ENCODE data around the gene MT3. TPM values are rescaled to one million over a fixed set of nuclear protein-coding genes. Genes with fewer than 3 reads are reported as not detected.

MT3 gene
- total RNA-seq, 6 experiments from 2014 or later = not detected

DNA sequence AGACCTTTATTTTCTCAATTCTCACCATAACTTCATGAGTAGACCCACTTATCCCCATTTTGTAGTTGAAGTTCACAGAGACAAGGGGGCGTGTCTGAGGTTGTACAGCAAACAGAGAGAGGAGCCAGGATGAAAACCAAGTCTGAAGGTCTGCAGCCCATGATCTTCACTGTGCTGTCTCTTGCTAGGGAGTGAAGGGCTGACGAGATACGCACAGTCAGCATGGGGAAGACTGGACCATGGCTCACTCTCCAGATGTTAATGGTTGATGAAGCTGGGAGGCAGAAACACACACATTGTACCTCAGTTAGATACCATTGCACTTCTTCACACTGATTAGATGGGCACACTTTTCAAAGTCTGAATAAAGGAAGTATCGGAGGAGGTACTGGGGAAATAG lies 30.2 kb upstream of the MT3 start:
- DNase-seq = no peak
- H3K9me3 Mint-ChIP-seq = no peaks in the 10 kb centered on the region
- H3K27me3 Mint-ChIP-seq (ENCODE audit: insufficient read depth) = peaks cover 28% of the 10 kb centered on the region
- H3K4me1 Mint-ChIP-seq (ENCODE audit: low read depth) = peaks cover 15% of the 10 kb centered on the region
- no peak overlapping the region for H3K4me3 Mint-ChIP-seq
- TF ChIP-seq, protein P1, sequence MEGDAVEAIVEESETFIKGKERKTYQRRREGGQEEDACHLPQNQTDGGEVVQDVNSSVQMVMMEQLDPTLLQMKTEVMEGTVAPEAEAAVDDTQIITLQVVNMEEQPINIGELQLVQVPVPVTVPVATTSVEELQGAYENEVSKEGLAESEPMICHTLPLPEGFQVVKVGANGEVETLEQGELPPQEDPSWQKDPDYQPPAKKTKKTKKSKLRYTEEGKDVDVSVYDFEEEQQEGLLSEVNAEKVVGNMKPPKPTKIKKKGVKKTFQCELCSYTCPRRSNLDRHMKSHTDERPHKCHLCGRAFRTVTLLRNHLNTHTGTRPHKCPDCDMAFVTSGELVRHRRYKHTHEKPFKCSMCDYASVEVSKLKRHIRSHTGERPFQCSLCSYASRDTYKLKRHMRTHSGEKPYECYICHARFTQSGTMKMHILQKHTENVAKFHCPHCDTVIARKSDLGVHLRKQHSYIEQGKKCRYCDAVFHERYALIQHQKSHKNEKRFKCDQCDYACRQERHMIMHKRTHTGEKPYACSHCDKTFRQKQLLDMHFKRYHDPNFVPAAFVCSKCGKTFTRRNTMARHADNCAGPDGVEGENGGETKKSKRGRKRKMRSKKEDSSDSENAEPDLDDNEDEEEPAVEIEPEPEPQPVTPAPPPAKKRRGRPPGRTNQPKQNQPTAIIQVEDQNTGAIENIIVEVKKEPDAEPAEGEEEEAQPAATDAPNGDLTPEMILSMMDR (IDR thresholded peaks at IDR 0.05) = no peak
- no peak overlapping the region for H3K27ac Mint-ChIP-seq
- no peaks in the 10 kb centered on the region for H3K36me3 Mint-ChIP-seq (ENCODE audit: low read depth)

DNA sequence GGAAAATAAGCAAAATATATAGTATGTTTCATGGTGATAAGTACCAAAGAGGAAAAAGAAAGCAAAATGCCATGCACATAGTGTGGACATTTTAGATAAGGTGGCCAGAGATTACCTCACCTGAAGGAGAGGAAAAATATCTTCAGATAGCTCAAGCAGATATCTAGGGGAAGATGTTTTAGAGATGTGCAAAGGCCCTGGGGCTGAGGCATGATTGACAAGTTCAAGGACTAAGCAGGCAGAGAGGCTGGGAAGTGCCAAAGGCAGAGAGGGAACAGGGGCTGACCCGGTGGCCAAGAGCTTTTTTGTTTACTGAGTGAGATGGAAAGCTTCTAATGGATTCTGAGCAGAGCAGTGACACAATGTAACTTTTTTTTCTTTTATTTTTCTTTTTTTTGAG lies 28.9 kb upstream of the MT3 start:
- Mint-ChIP-seq H3K27ac (no peak overlapping the region), H3K9me3 (no peaks in the 10 kb centered on the region), H3K36me3 (ENCODE audit: low read depth) (no peaks in the 10 kb centered on the region), H3K4me3 (no peak overlapping the region), H3K27me3 (ENCODE audit: insufficient read depth) (peaks cover 27% of the 10 kb centered on the region), H3K4me1 (ENCODE audit: low read depth) (peaks cover 15% of the 10 kb centered on the region)
- no peak for DNase-seq
- TF ChIP-seq, protein P1 (IDR thresholded peaks at IDR 0.05) = no peak

DNA sequence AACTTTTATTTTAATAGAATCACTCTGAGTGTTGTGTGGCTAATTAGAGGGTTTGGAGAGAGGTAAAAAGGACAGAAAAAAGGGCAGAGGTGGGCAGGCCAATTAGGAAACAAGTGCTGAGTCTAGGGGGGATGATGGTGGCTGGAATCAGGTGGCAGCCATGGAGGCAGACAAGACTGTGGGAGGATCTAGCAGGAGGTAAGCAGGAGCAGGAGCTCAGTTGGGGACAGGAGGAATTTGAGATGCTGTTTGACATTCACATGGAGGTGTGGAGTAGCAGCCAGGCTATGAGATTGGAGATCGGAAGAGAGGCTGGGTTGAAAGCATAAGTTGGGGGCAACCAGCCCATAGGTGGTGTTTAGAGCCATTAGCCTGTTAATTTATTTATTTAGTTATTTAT lies 28.2 kb upstream of the MT3 start:
- Mint-ChIP-seq H3K36me3 (ENCODE audit: low read depth) (no peaks in the 10 kb centered on the region), H3K4me3 (no peak overlapping the region), H3K27ac (no peak overlapping the region), H3K4me1 (ENCODE audit: low read depth) (peaks cover 15% of the 10 kb centered on the region), H3K27me3 (ENCODE audit: insufficient read depth) (peaks cover 29% of the 10 kb centered on the region), H3K9me3 (no peaks in the 10 kb centered on the region)
- TF ChIP-seq, protein P1 (IDR thresholded peaks at IDR 0.05) = no peak
- DNase-seq = no peak

DNA sequence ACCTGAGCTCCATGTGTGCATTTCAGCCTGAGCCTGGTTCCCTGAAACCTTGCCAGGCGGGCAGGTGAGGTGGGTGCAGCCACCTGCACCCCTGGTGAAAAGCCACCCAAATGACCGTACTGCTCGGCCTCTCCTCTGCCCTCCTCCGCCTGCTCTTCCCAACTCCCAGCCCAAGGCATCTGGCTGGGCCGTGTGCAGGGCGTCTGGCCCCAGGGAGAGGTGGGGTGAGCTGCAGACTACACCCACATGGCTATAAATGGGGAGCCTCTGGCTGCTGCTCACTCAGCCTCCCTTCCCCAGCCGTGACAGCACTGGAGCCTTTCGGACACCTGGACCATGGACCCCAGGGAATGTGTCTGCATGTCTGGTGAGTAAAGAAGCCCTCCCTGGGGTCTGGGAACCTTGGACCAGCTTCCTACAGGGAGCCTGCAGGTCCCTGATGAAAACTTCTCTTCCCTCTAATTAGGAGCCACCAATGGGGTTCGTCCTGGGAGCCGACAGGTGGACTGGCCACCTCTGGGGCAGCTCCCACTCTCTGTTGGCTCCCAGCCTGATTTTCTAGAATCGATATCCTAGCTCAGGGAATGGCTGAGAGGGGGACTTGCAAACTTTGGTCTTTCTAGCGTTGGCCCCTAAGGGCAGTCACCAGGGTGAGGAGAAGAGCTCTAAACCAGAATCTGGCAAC lies 24.4 kb upstream of the MT3 start, which contains the start of gene MT4:
MT4 (plus strand) TSS at position 281 of the 685 bp plus-strand sequence; CDS start at position 337, 56 bp downstream.
- Mint-ChIP-seq H3K4me3 (no peak within 1 kb of the TSS), H3K9me3 (no peaks in the 10 kb centered on the region), H3K4me1 (ENCODE audit: low read depth) (no peaks in the 10 kb centered on the region), H3K27me3 (ENCODE audit: insufficient read depth) (peaks cover 47% of the 10 kb centered on the region), H3K27ac (no peak within 1 kb of the TSS), H3K36me3 (ENCODE audit: low read depth) (no peaks in the 10 kb centered on the region)
- TF ChIP-seq, protein P1 (IDR thresholded peaks at IDR 0.05) = no peak
- DNase-seq = no peak

DNA sequence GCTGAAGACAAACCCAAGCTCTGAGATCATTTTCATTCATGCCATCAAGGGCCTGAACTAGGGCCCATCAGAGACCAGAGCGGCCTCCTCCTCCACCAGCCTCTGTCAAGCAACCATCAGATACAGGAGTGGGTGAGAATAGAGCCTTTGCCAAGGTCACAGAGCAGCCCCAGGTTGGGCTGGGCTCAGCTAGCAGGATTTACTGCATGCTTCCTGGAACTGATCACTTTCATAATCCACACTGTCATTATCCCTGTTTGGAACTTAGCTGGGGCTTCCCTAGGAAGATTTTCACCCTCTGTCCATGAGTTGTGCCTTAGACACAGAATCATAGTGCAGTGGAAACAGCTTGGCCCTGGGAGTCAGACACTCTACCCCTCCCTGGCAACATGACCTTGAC lies 19.4 kb upstream of the MT3 start:
- H3K27me3 Mint-ChIP-seq (ENCODE audit: insufficient read depth) = peaks cover 57% of the 10 kb centered on the region
- no peaks in the 10 kb centered on the region for H3K4me1 Mint-ChIP-seq (ENCODE audit: low read depth)
- no peak for DNase-seq
- peaks cover 7% of the 10 kb centered on the region for H3K36me3 Mint-ChIP-seq (ENCODE audit: low read depth)
- no peak overlapping the region for H3K27ac Mint-ChIP-seq
- TF ChIP-seq, protein P1 (IDR thresholded peaks at IDR 0.05) = no peak
- H3K9me3 Mint-ChIP-seq = peaks cover 8% of the 10 kb centered on the region
- H3K4me3 Mint-ChIP-seq = no peak overlapping the region

Measured in HFFc6 (cell line).